ENCODE measurements around the gene GABRR3.

DNA sequence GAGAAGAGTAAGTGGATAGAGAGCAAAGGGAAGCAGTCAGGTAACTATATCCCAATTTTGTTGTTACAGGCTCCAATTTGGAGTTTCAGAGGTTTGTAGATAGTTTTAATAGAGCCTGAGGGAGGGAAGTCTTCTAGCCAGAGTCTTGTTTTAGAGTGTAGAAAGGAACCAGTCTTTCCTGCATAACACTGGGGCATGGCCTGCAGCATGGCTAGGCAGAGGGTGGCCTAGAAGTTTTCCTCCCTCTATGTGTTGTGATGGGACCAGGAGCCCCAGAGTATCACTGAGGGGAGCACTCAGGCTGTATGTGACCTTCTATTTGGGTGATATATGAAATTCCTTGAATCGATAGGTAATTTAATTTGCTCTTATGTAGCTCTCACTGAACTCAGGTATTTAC, 22.5 kb upstream of the GABRR3 start:
- TF ChIP-seq, protein P1, sequence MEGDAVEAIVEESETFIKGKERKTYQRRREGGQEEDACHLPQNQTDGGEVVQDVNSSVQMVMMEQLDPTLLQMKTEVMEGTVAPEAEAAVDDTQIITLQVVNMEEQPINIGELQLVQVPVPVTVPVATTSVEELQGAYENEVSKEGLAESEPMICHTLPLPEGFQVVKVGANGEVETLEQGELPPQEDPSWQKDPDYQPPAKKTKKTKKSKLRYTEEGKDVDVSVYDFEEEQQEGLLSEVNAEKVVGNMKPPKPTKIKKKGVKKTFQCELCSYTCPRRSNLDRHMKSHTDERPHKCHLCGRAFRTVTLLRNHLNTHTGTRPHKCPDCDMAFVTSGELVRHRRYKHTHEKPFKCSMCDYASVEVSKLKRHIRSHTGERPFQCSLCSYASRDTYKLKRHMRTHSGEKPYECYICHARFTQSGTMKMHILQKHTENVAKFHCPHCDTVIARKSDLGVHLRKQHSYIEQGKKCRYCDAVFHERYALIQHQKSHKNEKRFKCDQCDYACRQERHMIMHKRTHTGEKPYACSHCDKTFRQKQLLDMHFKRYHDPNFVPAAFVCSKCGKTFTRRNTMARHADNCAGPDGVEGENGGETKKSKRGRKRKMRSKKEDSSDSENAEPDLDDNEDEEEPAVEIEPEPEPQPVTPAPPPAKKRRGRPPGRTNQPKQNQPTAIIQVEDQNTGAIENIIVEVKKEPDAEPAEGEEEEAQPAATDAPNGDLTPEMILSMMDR (conservative IDR thresholded peaks at IDR 0.05; ENCODE audit: low read length) = no peak
- no peak for TF ChIP-seq EZH2phosphoT487 (IDR thresholded peaks at IDR 0.05; ENCODE audit: borderline replicate concordance, low read depth, low read length)
